ENCODE results near the gene ENPP1.

DNA sequence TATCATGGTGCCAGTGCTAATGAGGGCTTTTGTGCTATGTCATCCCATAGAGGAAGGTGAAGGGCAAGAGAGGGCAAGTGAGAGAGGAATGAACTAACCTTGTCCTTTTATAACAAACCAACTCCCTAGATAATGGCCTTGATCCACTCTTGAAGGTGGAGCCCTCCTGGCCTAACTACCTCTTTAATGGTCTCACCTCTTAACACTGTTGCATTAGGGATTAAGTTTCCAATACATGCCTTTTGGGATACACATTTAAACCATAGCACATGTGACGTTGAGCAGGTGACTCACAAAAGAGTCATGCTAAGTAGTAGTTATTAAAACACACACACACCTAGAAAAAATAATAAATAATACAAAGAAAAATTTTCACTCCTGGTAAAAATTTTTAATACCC, 106.4 kb downstream of the ENPP1 start:
- TF ChIP-seq, protein P1, sequence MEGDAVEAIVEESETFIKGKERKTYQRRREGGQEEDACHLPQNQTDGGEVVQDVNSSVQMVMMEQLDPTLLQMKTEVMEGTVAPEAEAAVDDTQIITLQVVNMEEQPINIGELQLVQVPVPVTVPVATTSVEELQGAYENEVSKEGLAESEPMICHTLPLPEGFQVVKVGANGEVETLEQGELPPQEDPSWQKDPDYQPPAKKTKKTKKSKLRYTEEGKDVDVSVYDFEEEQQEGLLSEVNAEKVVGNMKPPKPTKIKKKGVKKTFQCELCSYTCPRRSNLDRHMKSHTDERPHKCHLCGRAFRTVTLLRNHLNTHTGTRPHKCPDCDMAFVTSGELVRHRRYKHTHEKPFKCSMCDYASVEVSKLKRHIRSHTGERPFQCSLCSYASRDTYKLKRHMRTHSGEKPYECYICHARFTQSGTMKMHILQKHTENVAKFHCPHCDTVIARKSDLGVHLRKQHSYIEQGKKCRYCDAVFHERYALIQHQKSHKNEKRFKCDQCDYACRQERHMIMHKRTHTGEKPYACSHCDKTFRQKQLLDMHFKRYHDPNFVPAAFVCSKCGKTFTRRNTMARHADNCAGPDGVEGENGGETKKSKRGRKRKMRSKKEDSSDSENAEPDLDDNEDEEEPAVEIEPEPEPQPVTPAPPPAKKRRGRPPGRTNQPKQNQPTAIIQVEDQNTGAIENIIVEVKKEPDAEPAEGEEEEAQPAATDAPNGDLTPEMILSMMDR (IDR thresholded peaks at IDR 0.05 in 2 of 3, conservative IDR thresholded peaks at IDR 0.05 in 1 of 3; ENCODE audit: insufficient read depth in 2 of 3, low read depth in 1 of 3, low read length in 3 of 3): no peak
- TF ChIP-seq SMC3 (conservative IDR thresholded peaks at IDR 0.05; ENCODE audit: insufficient read depth, low read depth, low read length) (no peak), YBX1 (IDR thresholded peaks at IDR 0.05) (no peak), HBP1 (CRISPR knock-in tag; IDR thresholded peaks at IDR 0.05) (no peak), ZBTB7A (IDR thresholded peaks at IDR 0.05; ENCODE audit: borderline replicate concordance, control insufficient read depth, low read depth, low read length) (no peak), KLF10 (CRISPR knock-in tag; IDR thresholded peaks at IDR 0.05) (no peak), ZNF512 (tag; IDR thresholded peaks at IDR 0.05) (no peak), MAX (CRISPR knock-in tag; IDR thresholded peaks at IDR 0.05) (no peak), POLR2A (conservative IDR thresholded peaks at IDR 0.05) (no peak), JUND (IDR thresholded peaks at IDR 0.05; ENCODE audit: borderline replicate concordance, low read depth, low read length) (no peak), JUND (tag; IDR thresholded peaks at IDR 0.05; ENCODE audit: borderline replicate concordance, low read depth, low read length) (no peak), EZH2 (IDR thresholded peaks at IDR 0.05; ENCODE audit: borderline replicate concordance, low read depth, low read length) (no peak), ZSCAN29 (IDR thresholded peaks at IDR 0.05) (no peak), ZKSCAN8 (CRISPR knock-in tag; IDR thresholded peaks at IDR 0.05) (no peak)

All from K562 (cell line).